Measurements from ENCODE around the gene ADISSP.

Gene ADISSP

GRCh38 chr20:3784216-3784853 lies 16.8 kb upstream of the ADISSP start:
- no peak for DNase-seq (ENCODE audit: low read depth)
- H3K4me3 ChIP-seq (ENCODE audit: low read depth, low read length), result no peak overlapping the region
- TF ChIP-seq, protein P1, sequence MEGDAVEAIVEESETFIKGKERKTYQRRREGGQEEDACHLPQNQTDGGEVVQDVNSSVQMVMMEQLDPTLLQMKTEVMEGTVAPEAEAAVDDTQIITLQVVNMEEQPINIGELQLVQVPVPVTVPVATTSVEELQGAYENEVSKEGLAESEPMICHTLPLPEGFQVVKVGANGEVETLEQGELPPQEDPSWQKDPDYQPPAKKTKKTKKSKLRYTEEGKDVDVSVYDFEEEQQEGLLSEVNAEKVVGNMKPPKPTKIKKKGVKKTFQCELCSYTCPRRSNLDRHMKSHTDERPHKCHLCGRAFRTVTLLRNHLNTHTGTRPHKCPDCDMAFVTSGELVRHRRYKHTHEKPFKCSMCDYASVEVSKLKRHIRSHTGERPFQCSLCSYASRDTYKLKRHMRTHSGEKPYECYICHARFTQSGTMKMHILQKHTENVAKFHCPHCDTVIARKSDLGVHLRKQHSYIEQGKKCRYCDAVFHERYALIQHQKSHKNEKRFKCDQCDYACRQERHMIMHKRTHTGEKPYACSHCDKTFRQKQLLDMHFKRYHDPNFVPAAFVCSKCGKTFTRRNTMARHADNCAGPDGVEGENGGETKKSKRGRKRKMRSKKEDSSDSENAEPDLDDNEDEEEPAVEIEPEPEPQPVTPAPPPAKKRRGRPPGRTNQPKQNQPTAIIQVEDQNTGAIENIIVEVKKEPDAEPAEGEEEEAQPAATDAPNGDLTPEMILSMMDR (IDR thresholded peaks at IDR 0.05; ENCODE audit: control insufficient read depth, extremely low read depth, insufficient read depth), result no peak

- no peak for DNase-seq (ENCODE audit: low read depth)
- H3K4me3 ChIP-seq (ENCODE audit: low read depth, low read length), result no peak overlapping the region
- TF ChIP-seq, protein P1 (IDR thresholded peaks at IDR 0.05; ENCODE audit: control insufficient read depth, extremely low read depth, insufficient read depth), result no peak
Observed at GRCh38 chr20:3783511-3784195, 16.1 kb upstream of the ADISSP start.

DNA sequence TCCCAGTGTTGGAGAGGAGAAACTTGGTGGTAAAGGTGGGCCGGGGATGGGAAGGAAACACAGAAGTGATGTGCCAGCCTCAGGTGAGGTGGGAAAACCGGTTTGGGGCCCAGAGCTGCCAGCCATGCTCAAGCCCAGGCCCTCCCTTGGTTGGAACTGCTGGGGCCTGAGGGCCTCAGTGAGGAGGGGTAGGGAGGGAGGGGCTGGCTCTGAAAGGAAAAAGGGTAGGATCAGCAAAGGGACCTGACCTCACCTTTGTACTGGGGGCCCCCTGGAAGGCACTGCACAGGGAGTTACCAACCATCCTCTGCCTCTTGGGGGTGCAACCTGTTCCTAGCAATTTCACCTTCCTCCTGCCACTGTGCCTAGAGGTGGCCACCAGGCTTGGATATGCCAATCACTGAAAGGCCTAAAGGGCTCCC lies 15.5 kb upstream of the ADISSP start:
- no peak overlapping the region for H3K4me3 ChIP-seq (ENCODE audit: low read depth, low read length)
- TF ChIP-seq, protein P1 (IDR thresholded peaks at IDR 0.05; ENCODE audit: control insufficient read depth, extremely low read depth, insufficient read depth), result no peak
- DNase-seq (ENCODE audit: low read depth), result no peak

GRCh38 chr20:3782597-3782996 lies 15.0 kb upstream of the ADISSP start:
- no peak overlapping the region for H3K4me3 ChIP-seq (ENCODE audit: low read depth, low read length)
- DNase-seq (ENCODE audit: low read depth), result no peak
- TF ChIP-seq, protein P1 (IDR thresholded peaks at IDR 0.05; ENCODE audit: control insufficient read depth, extremely low read depth, insufficient read depth), result no peak

- H3K4me3 ChIP-seq (ENCODE audit: low read depth, low read length), result peak within 1 kb of the TSS; percentile 68
- TF ChIP-seq, protein P1 (IDR thresholded peaks at IDR 0.05; ENCODE audit: control insufficient read depth, extremely low read depth, insufficient read depth), result peak; percentile 44; the same call in 1 of the 2 replicates
- peak; percentile 75 for DNase-seq (ENCODE audit: low read depth)
Observed at GRCh38 chr20:3781153-3781910, 13.8 kb upstream of the ADISSP start, which contains the start of gene SPEF1. SPEF1 (minus strand) TSS chr20:3781448; CDS start chr20:3781287, 161 bp downstream.

GRCh38 chr20:3778976-3779375 lies 11.4 kb upstream of the ADISSP start:
- H3K4me3 ChIP-seq (ENCODE audit: low read depth, low read length), result no peak overlapping the region
- TF ChIP-seq, protein P1 (IDR thresholded peaks at IDR 0.05; ENCODE audit: control insufficient read depth, extremely low read depth, insufficient read depth), result no peak
- DNase-seq (ENCODE audit: low read depth), result no peak
